HepG2 (cell line): ENCODE results near the gene BCAN. TPM values are rescaled to one million over a fixed set of nuclear protein-coding genes. Genes with fewer than 3 reads are reported as not detected.

ENCODE experiments used
- ATAC-seq: fragments of 200-7000 bp; cut with Tn5 transposase; 3 replicates; pipeline ENCODE4 v1.9.1; 2020; ENCODE audit warnings: mild to moderate bottlenecking, moderate library complexity
- BruUV-seq: library from RNA; stranded (reverse); fragments of 400-500 nt; replicated peaks from 2 replicates; lab custom pipeline; 2021; lab: Mats Ljungman, UMichigan
- CTCF ChIA-PET: fragments of 300-600 bp; formaldehyde crosslinking; extraction: SDS; loops from one replicate; lab custom pipeline; 2021; ENCODE audit warnings: low total read pairs, inconsistent platforms, low intra/inter-chr PET ratio; lab: Yijun Ruan, JAX
- POLR2A ChIA-PET: fragments of 350-600 bp; sonication (Branson Sonifier 250); formaldehyde crosslinking; loops from one replicate; lab custom pipeline; 2020; ENCODE audit warnings: antibody characterized with exemption, inconsistent platforms; lab: Yijun Ruan, JAX
- DNase-seq: peaks from one replicate; pipeline ENCODE4 v3.0.0-alpha.2; 2015; ENCODE audit warnings: low spot score
- FAIRE-seq: peaks from 3 replicates; lab custom pipeline; 2011; peaks lifted over from hg19 to GRCh38; lab: Jason Lieb, UNC
- H2AFZ ChIP-seq: one replicate; pipeline ENCODE4 v1.6.1; 2011; ENCODE audit warnings: low read length, inconsistent platforms
- H3K27ac ChIP-seq: fragments of 300-600 bp; 3 replicates; pipeline ENCODE4 v1.8.0; 2011; ENCODE audit warnings: mixed run types, mild to moderate bottlenecking, mixed read lengths, low read length, inconsistent platforms; ENCODE audit not compliant: insufficient read depth; ENCODE audit errors: extremely low read length
- H3K27me3 ChIP-seq, 2 experiments: fragments of 200-600 bp in 1 of 2; 2 replicates in 1 of 2; 3 replicates in 1 of 2; pipeline versions ENCODE4 v1.6.0 to v1.8.0; 2011; ENCODE audit warnings: low read length in 2 of 2, mild to moderate bottlenecking in 2 of 2, moderate library complexity in 2 of 2, inconsistent platforms in 1 of 2; ENCODE audit not compliant: insufficient read depth in 2 of 2, control insufficient read depth in 1 of 2
- H3K36me3 ChIP-seq, 2 experiments: fragments of 200-600 bp in 1 of 2; replicated peaks in 1 of 2; 2 replicates in 1 of 2; 3 replicates in 1 of 2; pipeline versions ENCODE4 v1.5.1 to v1.8.0; 2011; ENCODE audit warnings: low read length in 2 of 2, inconsistent platforms in 1 of 2; ENCODE audit not compliant: insufficient read depth in 2 of 2, control insufficient read depth in 1 of 2
- H3K4me1 ChIP-seq: 2 replicates; pipeline ENCODE4 v1.5.1; 2012; ENCODE audit warnings: low read length, inconsistent platforms; ENCODE audit not compliant: insufficient read depth
- H3K4me2 ChIP-seq: 2 replicates; pipeline ENCODE4 v1.6.0; 2011; ENCODE audit warnings: low read depth, low read length, inconsistent platforms
- H3K4me3 ChIP-seq, 3 experiments: fragments of 200-600 bp in 1 of 3; sonication (generic), shearing (Covaris generic) in 1 of 3; replicated peaks in 1 of 3; 2 replicates each; pipeline ENCODE4 v1.5.1; 2011 to 2016; ENCODE audit warnings: low read length in 3 of 3, inconsistent platforms in 2 of 3, low read depth in 2 of 3, mild to moderate bottlenecking in 2 of 3, control low read depth in 1 of 3, mixed read lengths in 1 of 3; ENCODE audit not compliant: insufficient read depth in 1 of 3
- H3K79me2 ChIP-seq: one replicate; pipeline ENCODE4 v1.6.1; 2011; ENCODE audit warnings: low read length, inconsistent platforms; ENCODE audit not compliant: insufficient read depth
- H3K9ac ChIP-seq: 2 replicates; pipeline ENCODE4 v1.6.0; 2011; ENCODE audit warnings: mild to moderate bottlenecking, low read depth, low read length, inconsistent platforms; ENCODE audit not compliant: insufficient read depth
- H3K9me3 ChIP-seq: 2 replicates; pipeline ENCODE4 v1.5.1; 2012; ENCODE audit warnings: mild to moderate bottlenecking, low read length
- H4K20me1 ChIP-seq: 2 replicates; pipeline ENCODE4 v1.6.0; 2011; ENCODE audit warnings: inconsistent platforms, mild to moderate bottlenecking, low read length, moderate library complexity; ENCODE audit not compliant: insufficient read depth
- DBP ChIP-seq: sonication (generic); formaldehyde crosslinking; IDR thresholded peaks from 2 replicates; pipeline ENCODE4 v1.4.0; 2020; ENCODE audit warnings: missing genetic modification reagents; ENCODE audit errors: not compliant biosample characterization
- HNRNPLL ChIP-seq: fragments of 200-400 bp; formaldehyde crosslinking; IDR thresholded peaks from 2 replicates; pipeline ENCODE4 v1.6.1; 2017; ENCODE audit warnings: mild to moderate bottlenecking, low read depth, low read length; ENCODE audit not compliant: poor library complexity, severe bottlenecking
- HNRNPUL1 ChIP-seq: fragments of 200-400 bp; formaldehyde crosslinking; IDR thresholded peaks from 2 replicates; pipeline ENCODE4 v1.6.1; 2017; ENCODE audit warnings: low read depth, mild to moderate bottlenecking, low read length, moderate library complexity
- KDM4B ChIP-seq: sonication (generic); formaldehyde crosslinking; IDR thresholded peaks from 2 replicates; pipeline ENCODE4 v1.4.0; 2020; ENCODE audit warnings: missing genetic modification reagents
- NRL ChIP-seq: sonication (generic); formaldehyde crosslinking; IDR thresholded peaks from 2 replicates; pipeline ENCODE4 v1.5.0; 2020; ENCODE audit warnings: missing genetic modification reagents, mild to moderate bottlenecking, moderate library complexity, borderline replicate concordance
- RBM39 ChIP-seq: fragments of 200-400 bp; formaldehyde crosslinking; IDR thresholded peaks from one replicate; pipeline ENCODE4 v1.6.1; 2018; ENCODE audit warnings: antibody characterized with exemption, mild to moderate bottlenecking, low read depth, low read length; ENCODE audit not compliant: poor library complexity, severe bottlenecking
- RELA ChIP-seq: sonication (generic); formaldehyde crosslinking; IDR thresholded peaks from 2 replicates; pipeline ENCODE4 v1.4.0; 2020; ENCODE audit warnings: missing genetic modification reagents
- SSRP1 ChIP-seq: IDR thresholded peaks from 2 replicates; pipeline ENCODE4 v1.6.1; 2016; ENCODE audit warnings: control low read depth
- TRIM22 ChIP-seq: fragments of 450-650 bp; IDR thresholded peaks from 2 replicates; pipeline ENCODE4 v1.6.1; 2017
- XRCC5 ChIP-seq: fragments of 200-400 bp; formaldehyde crosslinking; optimal IDR thresholded peaks from 2 replicates; pipeline ENCODE3; 2017; ENCODE audit warnings: mild to moderate bottlenecking, low read length
- ZNF230 ChIP-seq: sonication (generic); formaldehyde crosslinking; IDR thresholded peaks from 2 replicates; pipeline ENCODE4 v1.4.0; 2020; ENCODE audit warnings: mild to moderate bottlenecking, missing genetic modification reagents
- ZNF256 ChIP-seq: sonication (generic); formaldehyde crosslinking; conservative IDR thresholded peaks from 2 replicates; pipeline ENCODE4 v1.4.0; 2020; ENCODE audit warnings: missing genetic modification reagents
- ZNF362 ChIP-seq: sonication (generic); formaldehyde crosslinking; IDR thresholded peaks from 2 replicates; pipeline ENCODE4 v1.4.0; 2020; ENCODE audit warnings: missing genetic modification reagents, mild to moderate bottlenecking, borderline replicate concordance
- ZNF670 ChIP-seq: sonication (generic); formaldehyde crosslinking; IDR thresholded peaks from 2 replicates; pipeline ENCODE4 v1.8.0; 2022; ENCODE audit warnings: mild to moderate bottlenecking, missing genetic modification reagents, borderline replicate concordance
- ZNF687 ChIP-seq: sonication (generic); formaldehyde crosslinking; IDR thresholded peaks from 2 replicates; pipeline ENCODE4 v1.5.1; 2020; ENCODE audit warnings: mild to moderate bottlenecking, missing genetic modification reagents, moderate library complexity
- WGBS: methylation state at CpG from one replicate; pipeline ENCODE4 v1.1.6; 2017; ENCODE audit warnings: low lambda C conversion rate; 5-methylcytosine and 5-hydroxymethylcytosine counted together
- in situ Hi-C: cut with HindIII; loops from 2 replicates; pipeline ENCODE4 v1.10.0; 2017; ENCODE audit warnings: low pct_unique_long_range_greater_than_20kb; ENCODE audit not compliant: extremely low pct_ligation_motif_present
- intact Hi-C: fragments of 100-400 bp; cut with micrococcal nuclease; formaldehyde crosslinking; loops from one replicate; pipeline ENCODE4 v1.10.0; 2022; ENCODE audit not compliant: unreplicated experiment
- polyA plus RNA-seq, 8 experiments: library from polyadenylated mRNA; depleted of rRNA in 3 of 8; stranded (reverse) in 7 of 8; unstranded in 1 of 8; fragments of >200 nt; fragmentation: Illumina TruSeq in 4 of 8; extraction: Trizol in 4 of 8; gene quantifications; 2 replicates each; pipeline versions ENCODE4 v1.2.1 to v1.2.3, GENCODE V29; 2011 to 2016; ENCODE audit warnings: low read depth in 4 of 8, missing spikeins in 1 of 8, mixed read lengths in 1 of 8; ENCODE audit not compliant: insufficient read depth in 1 of 8
- total RNA-seq, 5 experiments: library from RNA; depleted of rRNA; stranded (reverse); fragments of >200 nt; fragmentation: Illumina TruSeq; extraction: Trizol; gene quantifications; 2 replicates each; pipeline ENCODE4 v1.2.3, GENCODE V29; 2016; ENCODE audit warnings: low read depth in 1 of 5

BCAN gene
- total and polyA plus RNA-seq, 2 of the 13 experiments (the other 11 are each of a cell fraction or from before 2014, with no cell fraction given): not detected

- H4K20me1 ChIP-seq: no peaks in the 10 kb centered on the region
- H3K9ac ChIP-seq: no peak overlapping the region
- FAIRE-seq: no peak
- H3K27ac ChIP-seq: no peak overlapping the region
- no peak for DNase-seq
- intact Hi-C loops: loop anchor here (1.0 kb wide), 2 partner anchors 16 to 32 kb away; no protein-coding TSS in a partner anchor
- H3K27me3 ChIP-seq: peaks cover 13 to 44% of the 10 kb centered on the region in 2 experiments
- POLR2A ChIA-PET: interaction anchor here (0.6 to 2.1 kb wide), 6 partner anchors 34 to 690 kb away, joined by 3 to 8 read pairs (median 4); partner anchors contain the start of genes ISG20L2, METTL25B and NAXE
- H3K36me3 ChIP-seq: no peaks in the 10 kb centered on the region
- no peaks in the 10 kb centered on the region for H3K79me2 ChIP-seq
- no TSS peak for BruUV-seq
- WGBS: 8% methylated on average over 16 of the region's 55 CpGs
- no peak overlapping the region for H2AFZ ChIP-seq
- H3K4me2 ChIP-seq: peak overlapping the region; percentile 88
- in situ Hi-C loops: no loop called here
- H3K4me1 ChIP-seq: peaks cover 34% of the 10 kb centered on the region
- CTCF ChIA-PET: interaction anchor here (2.2 to 3.0 kb wide), 2 partner anchors 32 to 101 kb away, joined by 10 to 11 read pairs; no protein-coding TSS in a partner anchor
- H3K4me3 ChIP-seq: peak overlapping the region; percentile 43 to 69 (median 44); a peak in 5 of 6 replicates
- H3K9me3 ChIP-seq: no peaks in the 10 kb centered on the region
- peak; percentile 26 for ATAC-seq
- TF ChIP-seq ZNF670 (CRISPR knock-in tag): no peak
- TF ChIP-seq TRIM22: no peak
- no peak for TF ChIP-seq KDM4B (CRISPR knock-in tag)
- TF ChIP-seq ZNF256 (CRISPR knock-in tag): no peak
- TF ChIP-seq ZNF687 (CRISPR knock-in tag): peak; percentile 15
- TF ChIP-seq ZNF362: no peak
- no peak for TF ChIP-seq DBP
- TF ChIP-seq RBM39: peak; percentile 19
- TF ChIP-seq NRL (CRISPR knock-in tag): 0 out of 2 replicates have a peak, but pooled peaks have one; percentile 18
- TF ChIP-seq RELA (CRISPR knock-in tag): no peak
- TF ChIP-seq SSRP1 (CRISPR knock-in tag): no peak
- 0 out of 2 replicates have a peak, but pooled peaks have one; percentile 18 for TF ChIP-seq ZNF230 (CRISPR knock-in tag)
- no peak for TF ChIP-seq HNRNPLL
- no peak for TF ChIP-seq HNRNPUL1
- TF ChIP-seq XRCC5: no peak
Observed at GRCh38 chr1:156624814-156625435, 17.0 kb upstream of the BCAN start.
